ENCODE measurements around the gene MT1A.

The MT1A gene

GRCh38 chr16:56686758-56687157 lies 48.3 kb downstream of the MT1A start:
- in situ Hi-C loops (cut with MboI; ENCODE audit: low sequenced_read_pairs, unreplicated experiment), result no loop called here
- no peak for DNase-seq (ENCODE audit: low spot score)
- no peak for TF ChIP-seq CTCF (IDR thresholded peaks at IDR 0.05; ENCODE audit: borderline replicate concordance, control extremely low read depth, extremely low read depth, insufficient read depth, missing control alignments)

- DNase-seq (ENCODE audit: low spot score), result no peak
- in situ Hi-C loops (cut with MboI; ENCODE audit: low sequenced_read_pairs, unreplicated experiment), result no loop called here
- TF ChIP-seq CTCF (IDR thresholded peaks at IDR 0.05; ENCODE audit: borderline replicate concordance, control extremely low read depth, extremely low read depth, insufficient read depth, missing control alignments), result no peak
Measured at GRCh38 chr16:56688762-56689161, 50.3 kb downstream of the MT1A start.

DNA sequence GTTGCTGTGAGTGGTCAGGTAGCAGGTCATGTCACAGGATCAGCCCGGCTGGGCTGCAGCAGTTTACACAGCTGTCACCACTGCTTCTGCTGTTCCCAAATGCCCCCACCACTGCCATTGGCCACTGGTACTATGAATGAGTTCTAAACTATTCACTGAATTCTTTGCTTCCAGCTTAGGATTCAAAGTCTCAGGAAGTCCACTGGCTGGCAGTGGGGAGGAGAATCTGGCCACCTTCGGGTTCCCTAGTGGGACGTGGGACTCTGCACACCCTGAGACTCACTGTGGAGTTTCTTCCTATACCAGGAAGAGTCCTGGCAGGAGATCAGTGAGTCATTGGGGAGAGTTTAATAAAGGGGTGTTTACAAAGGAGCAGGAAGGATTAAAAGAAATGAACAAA lies 50.7 kb downstream of the MT1A start:
- no peak for TF ChIP-seq CTCF (IDR thresholded peaks at IDR 0.05; ENCODE audit: borderline replicate concordance, control extremely low read depth, extremely low read depth, insufficient read depth, missing control alignments)
- in situ Hi-C loops (cut with MboI; ENCODE audit: low sequenced_read_pairs, unreplicated experiment), result no loop called here

More for the DNA sequence above, 50.7 kb downstream of the MT1A start:
- no peak for DNase-seq (ENCODE audit: low spot score)

All from GM13976 (cell line).